Amniotic stem cell (primary cell): ENCODE results near the gene VIPR2.

ENCODE experiments used
- DNase-seq: peaks from one replicate; lab custom pipeline; 2025; lab: John Stamatoyannopoulos, UW

The VIPR2 gene

GRCh38 chr7:159039716-159040115, 105.0 kb downstream of the VIPR2 start:
- no peak for DNase-seq

GRCh38 chr7:159038066-159038465, 106.6 kb downstream of the VIPR2 start:
- no peak for DNase-seq

DNA sequence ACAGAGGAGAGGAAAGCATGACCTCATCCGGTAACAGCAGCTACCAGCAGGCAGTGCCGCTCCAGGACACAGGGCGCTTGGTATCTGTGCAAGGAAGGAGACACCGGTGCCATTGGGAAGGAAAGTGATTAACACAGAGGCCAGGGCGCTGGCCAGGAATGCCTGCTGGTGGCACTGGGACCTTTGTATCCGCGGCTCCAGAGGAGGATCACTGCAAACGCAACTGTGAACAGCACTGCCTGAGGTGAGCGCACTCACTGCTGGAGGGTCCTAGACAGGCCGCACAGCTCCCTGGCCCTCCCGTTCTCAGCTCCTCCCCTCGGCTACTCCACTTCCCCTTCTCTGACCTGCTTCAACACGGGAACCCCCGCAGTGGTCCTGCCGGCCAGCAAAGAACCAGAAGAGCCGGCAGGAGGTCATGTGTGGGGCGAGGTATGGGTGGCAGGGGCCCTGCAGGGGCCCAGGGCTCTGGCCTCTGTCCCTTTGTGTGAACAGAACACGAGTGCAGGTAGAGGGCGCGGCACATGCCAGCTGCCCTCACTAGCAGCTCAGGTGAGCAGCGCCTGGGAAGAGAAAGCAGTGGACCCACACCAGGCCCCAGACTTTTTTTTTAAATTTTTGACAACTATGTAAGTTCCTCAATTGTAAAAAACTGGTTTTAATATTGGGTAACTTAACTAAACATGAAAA, 107.6 kb downstream of the VIPR2 start:
- DNase-seq = no peak

GRCh38 chr7:159035571-159036073, 109.0 kb downstream of the VIPR2 start:
- DNase-seq = no peak

DNA sequence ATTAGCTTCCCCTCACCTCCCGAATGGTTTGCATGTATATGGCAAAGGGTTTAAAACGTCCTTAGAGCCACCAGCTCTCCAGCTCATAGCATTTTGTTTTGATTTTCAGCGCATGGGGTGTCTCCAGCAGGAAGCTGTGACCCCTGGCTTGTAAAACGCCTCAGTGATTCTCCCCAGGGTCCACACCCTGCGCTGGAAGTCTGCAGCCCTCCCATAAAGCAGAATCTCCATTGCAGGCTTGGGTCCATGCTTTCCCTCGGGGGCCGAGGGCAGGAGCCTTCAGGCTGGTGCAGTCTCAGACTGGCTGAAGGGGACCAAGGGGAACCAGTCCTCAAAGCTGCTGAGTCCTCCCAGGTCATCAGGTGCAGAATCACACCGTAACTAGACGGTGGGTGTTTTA, 109.7 kb downstream of the VIPR2 start:
- no peak for DNase-seq

DNA sequence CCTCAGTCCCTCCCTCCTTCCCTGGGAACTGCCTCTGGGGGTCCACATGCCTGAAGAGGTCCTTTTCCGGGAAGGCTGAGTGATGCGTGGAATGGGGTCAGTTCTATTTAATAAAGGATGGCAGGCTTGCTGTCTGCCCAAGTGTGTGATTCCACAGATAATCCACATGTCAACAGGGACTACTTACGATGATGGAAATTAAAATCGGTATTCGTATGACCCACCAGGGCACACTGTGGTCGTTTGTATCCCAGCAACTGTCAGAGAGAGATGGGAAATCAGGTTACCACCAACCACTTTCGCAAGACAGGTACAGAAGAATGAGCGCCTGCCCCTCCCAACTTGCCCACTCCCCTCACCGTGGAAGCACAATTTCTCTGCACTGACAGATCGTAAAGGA, 110.3 kb downstream of the VIPR2 start:
- DNase-seq = no peak

- no peak for DNase-seq
Observed at GRCh38 chr7:159033956-159034355, 110.7 kb downstream of the VIPR2 start.

DNA sequence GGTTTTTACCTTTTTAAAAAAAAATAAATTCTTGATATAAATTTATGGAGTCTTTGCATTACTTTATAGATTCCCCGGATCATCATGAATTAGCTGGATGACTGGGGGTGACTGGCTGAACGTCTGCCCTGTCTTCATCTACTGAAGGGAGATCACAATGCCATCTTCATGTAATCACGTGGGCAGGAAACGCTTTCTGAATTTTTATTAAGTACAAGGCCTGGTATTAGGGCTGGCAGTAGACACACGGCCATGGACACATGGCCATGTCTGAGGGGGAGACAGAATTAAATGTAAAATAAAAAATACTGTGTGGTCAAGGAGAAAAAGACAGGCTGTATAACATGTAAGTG, 111.2 kb downstream of the VIPR2 start:
- DNase-seq = no peak

DNA sequence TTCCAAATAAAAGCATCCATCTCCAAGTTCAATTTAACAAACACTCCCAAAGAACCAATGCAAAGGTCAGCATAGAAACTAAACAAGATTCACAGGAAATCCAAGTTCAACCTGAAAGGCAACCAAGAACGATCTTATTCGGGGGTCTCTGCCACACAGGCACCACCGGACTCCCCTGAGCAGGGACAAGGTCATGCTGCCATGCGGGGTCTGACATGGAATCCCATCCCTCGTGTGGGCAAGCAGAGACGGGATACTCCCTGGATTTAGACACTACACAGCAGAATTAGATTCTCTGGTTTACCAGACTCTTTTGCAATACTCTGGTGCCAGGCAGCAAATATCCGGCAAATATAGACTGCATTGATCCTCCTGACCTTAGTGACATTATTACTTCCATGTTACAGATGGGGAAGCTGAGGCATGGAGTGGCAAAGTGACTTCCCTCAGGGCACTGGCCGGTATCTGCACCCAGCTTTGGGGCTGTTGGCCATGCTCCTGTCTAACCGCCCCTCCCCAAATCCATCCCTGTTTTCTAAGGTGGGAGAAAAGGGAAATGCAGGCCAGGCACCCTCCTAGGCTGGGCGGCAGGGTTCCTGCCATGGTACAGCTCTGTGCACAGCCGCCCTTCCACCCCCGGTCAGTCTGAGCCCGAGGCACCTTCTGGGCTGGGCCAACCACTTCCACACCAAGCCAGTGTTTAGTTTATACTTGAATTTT, 111.8 kb downstream of the VIPR2 start:
- DNase-seq = no peak

- DNase-seq = no peak
Observed at GRCh38 chr7:159032322-159032721, 112.3 kb downstream of the VIPR2 start.

GRCh38 chr7:159031750-159032149, 112.9 kb downstream of the VIPR2 start:
- DNase-seq = no peak

GRCh38 chr7:159031135-159031701, 113.4 kb downstream of the VIPR2 start:
- no peak for DNase-seq

- DNase-seq = no peak
Observed at GRCh38 chr7:159030490-159031134, 114.1 kb downstream of the VIPR2 start.

DNA sequence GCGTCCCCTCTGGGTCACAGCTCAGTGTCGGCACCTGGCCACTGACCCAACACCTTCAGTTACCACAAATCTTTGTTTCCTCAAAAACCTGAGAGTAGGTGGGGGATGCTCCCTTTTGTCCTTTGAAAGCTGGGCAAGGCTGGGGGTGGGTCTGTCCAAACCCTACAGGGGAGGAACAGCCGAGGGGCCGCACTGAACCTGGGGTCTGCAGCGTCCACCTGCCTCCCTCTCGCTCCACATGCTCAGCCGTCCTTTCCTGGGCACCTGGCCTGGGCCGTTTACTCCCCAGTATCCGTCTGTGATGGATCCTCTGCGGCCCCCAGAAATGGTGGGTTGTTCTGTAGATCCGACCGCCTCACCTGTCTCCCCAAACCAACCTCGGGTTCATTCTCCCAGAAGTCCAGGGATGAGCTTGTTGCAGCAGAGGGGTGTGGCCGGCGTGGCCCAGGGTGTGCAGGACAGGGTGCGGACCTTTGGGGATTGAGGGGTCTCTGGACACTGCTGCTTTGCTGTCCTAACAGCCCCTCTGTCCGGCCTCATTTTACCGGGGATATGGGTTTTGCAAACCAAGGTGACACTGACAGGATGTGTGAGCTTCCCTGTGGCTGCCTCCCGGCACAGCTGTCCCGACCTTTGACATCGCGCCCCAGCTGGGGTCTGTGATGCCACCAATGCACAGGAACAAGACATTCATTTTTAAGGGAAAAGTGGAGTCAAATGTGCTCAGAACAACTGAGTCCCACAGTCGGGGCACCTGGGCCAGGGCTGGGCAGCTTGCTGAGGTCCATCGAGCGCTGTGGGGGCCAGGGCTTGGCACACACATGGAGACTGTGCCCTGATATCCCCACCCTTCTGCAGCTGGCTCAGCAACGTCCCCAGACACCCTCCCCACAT, 115.9 kb downstream of the VIPR2 start:
- no peak for DNase-seq

GRCh38 chr7:159027789-159028507, 116.7 kb downstream of the VIPR2 start:
- DNase-seq = no peak

GRCh38 chr7:159027056-159027788, 117.4 kb downstream of the VIPR2 start:
- DNase-seq = no peak

DNA sequence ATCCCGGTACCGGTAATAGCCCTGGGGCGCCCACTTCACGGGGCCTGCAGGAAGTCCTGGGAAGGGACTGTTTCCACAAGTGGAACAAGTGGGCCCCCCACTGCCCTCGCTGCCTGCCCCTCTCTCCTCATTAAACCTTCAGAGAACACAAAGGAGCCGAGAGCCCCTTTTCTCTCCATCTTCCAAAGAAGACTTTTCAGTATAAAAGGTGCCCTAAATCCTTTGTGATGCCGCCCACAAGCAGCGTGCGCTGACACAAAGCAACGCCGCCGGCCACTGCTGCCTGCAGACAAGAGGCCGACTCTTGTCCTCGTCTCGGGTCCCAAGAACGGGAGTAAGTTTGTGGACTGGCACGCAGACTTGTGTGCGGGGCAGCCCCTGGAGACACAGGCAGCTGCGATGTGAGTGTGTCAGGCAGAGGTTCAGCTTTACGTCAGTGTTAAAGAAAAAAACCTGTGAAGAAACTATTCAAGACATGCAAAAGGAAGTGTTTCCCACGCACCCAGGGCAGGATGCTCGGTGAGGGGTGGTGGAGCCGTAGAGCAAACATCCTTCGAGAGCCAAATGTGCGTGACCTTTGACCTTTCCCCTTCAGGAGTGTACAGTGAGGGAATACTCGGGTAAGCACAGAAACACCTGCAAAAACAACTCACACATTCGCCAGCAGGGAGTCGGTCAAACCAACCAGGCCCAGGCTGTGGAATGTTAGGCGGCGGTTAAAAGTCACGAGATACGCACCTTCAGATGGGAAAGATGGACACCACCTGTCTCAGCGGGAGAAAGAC, 118.2 kb downstream of the VIPR2 start:
- no peak for DNase-seq

GRCh38 chr7:159025161-159025779, 119.4 kb downstream of the VIPR2 start:
- DNase-seq = no peak

- no peak for DNase-seq
Observed at GRCh38 chr7:159024280-159024951, 120.3 kb downstream of the VIPR2 start.
